Memory B cell (primary cell): ENCODE results near the gene COL11A1.
"Not testable (repeated sequence)": the region's sequence is repeated elsewhere in the genome, so short reads cannot be mapped to it uniquely, and the experiment has no call there.

Source experiments
- ATAC-seq: fragments of 150-1000 bp; cut with Tn5 transposase; 2 replicates; pipeline ENCODE4 v1.10.0; 2021; ENCODE audit warnings: low read depth, mild to moderate bottlenecking, moderate library complexity
- DNase-seq, 2 donors: peaks; one replicate each; pipeline ENCODE4 v3.0.0; 2022; ENCODE audit warnings: low spot score in 2 of 2
- H3K27ac Mint-ChIP-seq: one replicate; pipeline ENCODE4 v1.8.0; 2022; ENCODE audit warnings: mild to moderate bottlenecking, moderate library complexity, mixed read lengths
- H3K27me3 Mint-ChIP-seq: one replicate; pipeline ENCODE4 v1.8.0; 2022; ENCODE audit warnings: mixed read lengths
- H3K36me3 Mint-ChIP-seq: one replicate; pipeline ENCODE4 v1.8.0; 2022; ENCODE audit warnings: mild to moderate bottlenecking, mixed read lengths
- H3K4me1 Mint-ChIP-seq: one replicate; pipeline ENCODE4 v1.8.0; 2022; ENCODE audit warnings: mixed read lengths
- H3K4me3 Mint-ChIP-seq: one replicate; pipeline ENCODE4 v1.8.0; 2022; ENCODE audit warnings: mild to moderate bottlenecking, moderate library complexity, mixed read lengths
- H3K9me3 Mint-ChIP-seq: one replicate; pipeline ENCODE4 v1.8.0; 2022; ENCODE audit warnings: mixed read lengths

The COL11A1 gene

GRCh38 chr1:102858695-102859094, 249.6 kb downstream of the COL11A1 start:
- ATAC-seq (no peak), DNase-seq (no peak)
- peaks cover 13% of the 10 kb centered on the region for H3K9me3 Mint-ChIP-seq
- H3K4me1 Mint-ChIP-seq = no peaks in the 10 kb centered on the region
- no peaks in the 10 kb centered on the region for H3K27me3 Mint-ChIP-seq
- no peak overlapping the region for H3K4me3 Mint-ChIP-seq
- H3K36me3 Mint-ChIP-seq = peaks cover 2% of the 10 kb centered on the region
- H3K27ac Mint-ChIP-seq = no peak overlapping the region

GRCh38 chr1:102857251-102857650, 251.1 kb downstream of the COL11A1 start:
- Mint-ChIP-seq H3K27me3 (no peaks in the 10 kb centered on the region), H3K9me3 (peaks cover 13% of the 10 kb centered on the region), H3K36me3 (peaks cover 2% of the 10 kb centered on the region), H3K4me1 (no peaks in the 10 kb centered on the region), H3K4me3 (no peak overlapping the region), H3K27ac (no peak overlapping the region)
- no peak for DNase-seq
- no peak for ATAC-seq

GRCh38 chr1:102853701-102854187, 254.6 kb downstream of the COL11A1 start:
- no peaks in the 10 kb centered on the region for H3K36me3 Mint-ChIP-seq
- no peak overlapping the region for H3K4me3 Mint-ChIP-seq
- H3K27ac Mint-ChIP-seq = no peak overlapping the region
- H3K9me3 Mint-ChIP-seq = peaks cover 6% of the 10 kb centered on the region
- H3K27me3 Mint-ChIP-seq = no peaks in the 10 kb centered on the region
- no peak for ATAC-seq
- no peak for DNase-seq
- H3K4me1 Mint-ChIP-seq = no peaks in the 10 kb centered on the region

DNA sequence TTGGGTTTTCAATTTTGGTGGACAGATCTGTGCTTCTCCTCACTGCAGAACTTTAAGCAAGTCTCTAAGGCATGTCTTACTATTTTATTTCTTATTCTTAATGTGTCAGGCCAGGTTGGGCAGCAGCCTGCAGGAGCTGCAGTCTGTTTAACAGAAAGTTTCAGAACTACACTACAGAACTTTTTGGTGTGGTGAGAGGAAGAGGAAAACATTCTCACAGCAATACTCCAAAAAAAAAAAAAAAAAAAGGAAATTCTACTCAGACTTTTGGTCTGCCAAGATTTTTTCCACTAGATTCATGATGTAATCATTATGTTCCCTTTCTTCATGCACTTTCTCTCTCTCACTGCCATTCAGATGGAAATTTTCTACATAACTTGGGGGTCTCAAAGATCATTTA, 255.2 kb downstream of the COL11A1 start:
- DNase-seq (no peak), ATAC-seq (no peak)
- no peaks in the 10 kb centered on the region for H3K27me3 Mint-ChIP-seq
- no peak overlapping the region for H3K27ac Mint-ChIP-seq
- H3K4me3 Mint-ChIP-seq = no peak overlapping the region
- H3K4me1 Mint-ChIP-seq = no peaks in the 10 kb centered on the region
- no peaks in the 10 kb centered on the region for H3K36me3 Mint-ChIP-seq
- peaks cover 6% of the 10 kb centered on the region for H3K9me3 Mint-ChIP-seq

GRCh38 chr1:102852613-102853012, 255.7 kb downstream of the COL11A1 start:
- Mint-ChIP-seq H3K9me3 (peaks cover 6% of the 10 kb centered on the region), H3K36me3 (no peaks in the 10 kb centered on the region), H3K4me3 (no peak overlapping the region), H3K27me3 (no peaks in the 10 kb centered on the region), H3K27ac (no peak overlapping the region), H3K4me1 (no peaks in the 10 kb centered on the region)
- DNase-seq (no peak), ATAC-seq (no peak)

GRCh38 chr1:102851616-102852015, 256.7 kb downstream of the COL11A1 start:
- ATAC-seq (no peak), DNase-seq (no peak)
- Mint-ChIP-seq H3K27me3 (no peaks in the 10 kb centered on the region), H3K4me1 (no peaks in the 10 kb centered on the region), H3K9me3 (peaks cover 6% of the 10 kb centered on the region), H3K36me3 (no peaks in the 10 kb centered on the region), H3K27ac (no peak overlapping the region), H3K4me3 (no peak overlapping the region)

GRCh38 chr1:102842606-102843005, 265.7 kb downstream of the COL11A1 start:
- no peak overlapping the region for H3K4me3 Mint-ChIP-seq
- H3K36me3 Mint-ChIP-seq = no peaks in the 10 kb centered on the region
- peaks cover 3% of the 10 kb centered on the region for H3K9me3 Mint-ChIP-seq
- DNase-seq = no peak
- no peaks in the 10 kb centered on the region for H3K27me3 Mint-ChIP-seq
- ATAC-seq = no peak
- H3K27ac Mint-ChIP-seq = no peak overlapping the region
- H3K4me1 Mint-ChIP-seq = no peaks in the 10 kb centered on the region

GRCh38 chr1:102840741-102841140, 267.6 kb downstream of the COL11A1 start:
- no peak overlapping the region for H3K27ac Mint-ChIP-seq

GRCh38 chr1:102838016-102838415, 270.3 kb downstream of the COL11A1 start:
- no peak for ATAC-seq

More at GRCh38 chr1:102840741-102841140, 267.6 kb downstream of the COL11A1 start:
- Mint-ChIP-seq H3K4me1 (no peaks in the 10 kb centered on the region), H3K9me3 (no peaks in the 10 kb centered on the region), H3K4me3 (no peak overlapping the region), H3K27me3 (no peaks in the 10 kb centered on the region), H3K36me3 (no peaks in the 10 kb centered on the region)
- no peak for ATAC-seq
- DNase-seq = no peak

DNA sequence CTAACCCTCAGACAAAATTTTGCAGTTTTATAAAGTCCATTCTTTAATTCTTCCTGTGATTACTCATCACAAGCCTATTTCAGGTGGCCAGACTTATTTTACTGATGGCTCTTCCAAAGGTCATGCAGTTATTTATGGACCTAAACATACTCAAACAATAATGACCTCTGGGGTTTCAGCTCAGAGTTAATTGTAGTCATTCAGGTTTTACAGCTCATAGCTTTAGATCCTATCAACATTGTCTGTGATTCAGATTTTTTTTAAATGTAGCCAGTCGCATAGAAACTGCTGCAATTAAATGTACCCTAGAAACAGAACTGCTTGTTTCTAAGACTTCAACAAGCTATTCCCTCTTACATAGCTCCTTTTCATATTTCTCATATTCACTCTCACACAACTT, 270.8 kb downstream of the COL11A1 start:
- no peak for DNase-seq
- peaks cover 3% of the 10 kb centered on the region for H3K9me3 Mint-ChIP-seq
- no peak for ATAC-seq
- H3K4me3 Mint-ChIP-seq = no peak overlapping the region
- no peaks in the 10 kb centered on the region for H3K36me3 Mint-ChIP-seq
- H3K4me1 Mint-ChIP-seq = no peaks in the 10 kb centered on the region
- no peak overlapping the region for H3K27ac Mint-ChIP-seq
- no peaks in the 10 kb centered on the region for H3K27me3 Mint-ChIP-seq

More at GRCh38 chr1:102838016-102838415, 270.3 kb downstream of the COL11A1 start:
- Mint-ChIP-seq H3K4me3 (no peak overlapping the region), H3K27me3 (no peaks in the 10 kb centered on the region), H3K9me3 (peaks cover 3% of the 10 kb centered on the region), H3K36me3 (no peaks in the 10 kb centered on the region), H3K27ac (no peak overlapping the region), H3K4me1 (no peaks in the 10 kb centered on the region)
- DNase-seq = no peak

DNA sequence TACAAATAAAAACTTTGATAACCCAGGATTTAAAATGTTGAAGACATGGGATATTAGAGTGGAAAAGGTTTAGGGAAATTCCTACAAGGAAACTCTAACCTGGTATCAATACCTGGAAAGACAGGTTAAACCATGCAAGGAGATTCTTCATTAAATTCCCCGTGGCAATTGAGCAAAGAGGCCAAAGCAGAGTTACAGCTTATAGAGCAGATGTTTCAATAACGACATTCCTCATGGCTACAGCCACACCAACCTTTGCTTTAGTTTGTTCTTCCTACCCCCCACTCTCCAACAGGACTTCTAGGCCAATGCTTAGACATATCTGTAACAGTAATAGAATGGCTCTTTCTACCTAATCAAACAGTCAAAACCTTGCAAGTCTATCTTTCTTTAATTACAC, 271.3 kb downstream of the COL11A1 start:
- Mint-ChIP-seq H3K36me3 (no peaks in the 10 kb centered on the region), H3K27ac (no peak overlapping the region), H3K4me1 (no peaks in the 10 kb centered on the region), H3K9me3 (peaks cover 3% of the 10 kb centered on the region), H3K27me3 (no peaks in the 10 kb centered on the region), H3K4me3 (no peak overlapping the region)
- DNase-seq (no peak), ATAC-seq (no peak)

DNA sequence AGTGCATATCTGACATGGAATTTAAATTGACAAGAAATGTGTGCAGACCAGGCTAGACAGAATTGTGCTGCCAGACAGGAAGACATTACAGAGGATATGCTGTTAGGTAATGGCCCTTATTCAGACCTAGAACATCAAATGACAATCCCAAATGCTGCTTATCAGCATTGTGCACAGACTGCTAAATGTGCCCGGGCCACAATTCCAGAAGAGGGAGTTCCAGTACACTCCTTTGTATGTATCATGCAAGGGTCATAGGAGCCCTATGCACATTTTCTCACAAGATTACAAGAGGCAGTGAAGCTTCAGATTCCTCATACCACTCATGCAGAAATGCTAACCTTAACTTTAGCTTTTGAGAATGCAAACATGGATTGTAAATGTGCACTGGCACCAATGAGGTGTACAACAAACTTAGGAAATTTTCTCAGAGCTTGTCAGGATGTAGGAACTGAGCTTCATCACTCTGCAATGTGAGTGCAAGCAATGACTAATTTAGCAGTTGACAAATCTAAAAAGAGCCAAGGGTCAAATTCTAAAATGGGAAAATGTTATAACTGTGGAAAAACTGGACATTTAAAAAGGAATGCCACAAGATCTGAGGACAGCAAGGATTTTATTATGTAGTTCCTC, 273.5 kb downstream of the COL11A1 start:
- Mint-ChIP-seq H3K4me3 (no peak overlapping the region), H3K9me3 (peaks cover 3% of the 10 kb centered on the region), H3K27me3 (no peaks in the 10 kb centered on the region), H3K4me1 (no peaks in the 10 kb centered on the region), H3K27ac (no peak overlapping the region), H3K36me3 (no peaks in the 10 kb centered on the region)
- no peak for DNase-seq
- ATAC-seq = no peak

DNA sequence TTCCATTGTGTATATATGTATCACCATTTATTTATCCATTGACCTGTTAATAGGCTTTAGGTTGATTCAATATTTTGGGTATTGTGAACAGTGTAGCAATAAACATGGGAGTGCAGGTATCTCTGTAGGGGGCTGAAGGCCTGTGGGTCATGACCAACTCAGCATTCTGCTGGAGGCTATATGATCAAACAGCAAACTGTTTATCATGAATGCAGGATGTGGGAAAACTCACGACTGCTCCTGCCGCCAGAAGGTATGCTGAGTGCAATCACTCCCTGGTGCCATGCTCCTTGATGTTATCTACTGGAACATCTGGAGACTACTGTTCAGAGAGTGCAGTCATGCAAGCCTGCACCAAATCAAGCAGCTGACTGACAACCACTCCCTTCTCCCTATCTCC, 275.2 kb downstream of the COL11A1 start:
- ATAC-seq (no peak), DNase-seq (no peak)
- Mint-ChIP-seq H3K36me3 (no peaks in the 10 kb centered on the region), H3K27ac (no peak overlapping the region), H3K4me3 (no peak overlapping the region), H3K9me3 (peaks cover 6% of the 10 kb centered on the region), H3K4me1 (no peaks in the 10 kb centered on the region), H3K27me3 (no peaks in the 10 kb centered on the region)

GRCh38 chr1:102826706-102827105, 281.6 kb downstream of the COL11A1 start:
- not testable (repeated sequence) for H3K4me3 Mint-ChIP-seq, H3K27ac Mint-ChIP-seq, H3K4me1 Mint-ChIP-seq, ATAC-seq, DNase-seq, H3K27me3 Mint-ChIP-seq, H3K9me3 Mint-ChIP-seq, H3K36me3 Mint-ChIP-seq
